Measurements from ENCODE around the gene RNF135.

DNA sequence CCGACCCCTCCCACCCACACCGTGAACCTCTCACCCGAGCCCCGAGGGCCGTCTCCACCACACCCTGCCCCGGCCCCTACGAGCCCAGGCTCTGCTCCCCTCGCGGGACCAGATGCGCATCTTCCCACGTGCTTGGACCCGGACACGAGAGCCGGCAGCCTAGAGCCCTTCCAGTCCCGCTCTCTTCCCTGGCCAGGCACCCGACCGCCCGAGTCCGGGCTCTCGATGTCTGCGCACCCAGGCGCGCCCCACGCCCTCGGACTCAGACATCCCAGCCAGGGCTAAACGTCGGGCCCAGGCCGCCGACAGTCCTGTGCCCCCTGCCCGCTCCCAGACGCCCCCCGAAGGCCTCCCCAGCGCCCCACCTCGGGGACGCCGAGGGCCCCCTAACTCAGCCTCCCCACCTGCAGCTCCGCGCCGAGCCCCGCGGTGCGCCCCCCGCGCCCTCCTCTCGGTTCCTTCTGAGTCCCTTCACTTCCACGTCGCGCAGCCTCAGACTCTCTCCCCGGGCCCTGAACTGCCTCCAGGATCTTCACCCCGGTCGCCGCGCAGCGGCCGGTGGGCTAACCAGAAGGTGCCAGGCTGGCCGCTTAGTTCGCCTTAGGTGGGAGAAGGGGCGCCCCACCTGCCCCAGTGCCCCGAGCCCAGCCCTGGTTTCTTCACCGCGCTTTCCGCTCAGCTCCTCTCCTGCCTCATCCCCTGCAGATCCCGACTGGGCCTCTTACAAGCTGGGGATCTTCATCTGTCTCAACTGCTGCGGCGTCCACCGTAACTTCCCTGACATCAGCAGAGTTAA lies 48.4 kb upstream of the RNF135 start:
- TF ChIP-seq, protein P1, sequence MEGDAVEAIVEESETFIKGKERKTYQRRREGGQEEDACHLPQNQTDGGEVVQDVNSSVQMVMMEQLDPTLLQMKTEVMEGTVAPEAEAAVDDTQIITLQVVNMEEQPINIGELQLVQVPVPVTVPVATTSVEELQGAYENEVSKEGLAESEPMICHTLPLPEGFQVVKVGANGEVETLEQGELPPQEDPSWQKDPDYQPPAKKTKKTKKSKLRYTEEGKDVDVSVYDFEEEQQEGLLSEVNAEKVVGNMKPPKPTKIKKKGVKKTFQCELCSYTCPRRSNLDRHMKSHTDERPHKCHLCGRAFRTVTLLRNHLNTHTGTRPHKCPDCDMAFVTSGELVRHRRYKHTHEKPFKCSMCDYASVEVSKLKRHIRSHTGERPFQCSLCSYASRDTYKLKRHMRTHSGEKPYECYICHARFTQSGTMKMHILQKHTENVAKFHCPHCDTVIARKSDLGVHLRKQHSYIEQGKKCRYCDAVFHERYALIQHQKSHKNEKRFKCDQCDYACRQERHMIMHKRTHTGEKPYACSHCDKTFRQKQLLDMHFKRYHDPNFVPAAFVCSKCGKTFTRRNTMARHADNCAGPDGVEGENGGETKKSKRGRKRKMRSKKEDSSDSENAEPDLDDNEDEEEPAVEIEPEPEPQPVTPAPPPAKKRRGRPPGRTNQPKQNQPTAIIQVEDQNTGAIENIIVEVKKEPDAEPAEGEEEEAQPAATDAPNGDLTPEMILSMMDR (IDR thresholded peaks at IDR 0.05), result no peak
- no peak for TF ChIP-seq POLR2A (IDR thresholded peaks at IDR 0.05)
